ENCODE measurements around the gene NDFIP2. TPM values are rescaled to one million over a fixed set of nuclear protein-coding genes. Genes with fewer than 3 reads are reported as not detected.

The NDFIP2 gene
- total and polyA plus RNA-seq, 3 donors from 2014 or later: 25.3 to 56.1 (median 33.8) TPM

- no peak for DNase-seq
- no peaks in the 10 kb centered on the region for H3K4me1 ChIP-seq
- no peak overlapping the region for H3K27ac ChIP-seq
- WGBS, 2 donors: 91 to 97% methylated on average over 1 of the region's 1 CpG
- intact Hi-C loops (cut with DNase I; ENCODE audit: low total_unique reads): no loop called here
- H3K36me3 ChIP-seq (ENCODE audit: low read depth, missing control alignments): no peaks in the 10 kb centered on the region
- no peak overlapping the region for H3K4me3 ChIP-seq
- H3K9me3 ChIP-seq: no peaks in the 10 kb centered on the region
- TF ChIP-seq POLR2A (IDR thresholded peaks at IDR 0.05): no peak
- no peak for TF ChIP-seq CTCF (IDR thresholded peaks at IDR 0.05)
- H3K27me3 ChIP-seq: no peaks in the 10 kb centered on the region
These were observed 16.9 kb downstream of the NDFIP2 start for GRCh38 chr13:79497852-79498251.

- no peak for TF ChIP-seq POLR2A (IDR thresholded peaks at IDR 0.05)
- no peak for TF ChIP-seq CTCF (IDR thresholded peaks at IDR 0.05)
- Histone ChIP-seq H3K36me3 (ENCODE audit: low read depth, missing control alignments) (no peaks in the 10 kb centered on the region), H3K9me3 (no peaks in the 10 kb centered on the region), H3K27ac (no peak overlapping the region), H3K4me3 (no peak overlapping the region), H3K4me1 (no peaks in the 10 kb centered on the region), H3K27me3 (no peaks in the 10 kb centered on the region)
- no peak for DNase-seq
- intact Hi-C loops (cut with DNase I; ENCODE audit: low total_unique reads): no loop called here
- 92 to 95% methylated on average over 4 of the region's 4 CpGs for WGBS, 2 donors
These were observed 19.9 kb downstream of the NDFIP2 start for GRCh38 chr13:79500829-79501228.

GRCh38 chr13:79501538-79502232 lies 20.7 kb downstream of the NDFIP2 start:
- H3K36me3 ChIP-seq (ENCODE audit: low read depth, missing control alignments): no peaks in the 10 kb centered on the region
- intact Hi-C loops (cut with DNase I; ENCODE audit: low total_unique reads): no loop called here
- TF ChIP-seq CTCF (IDR thresholded peaks at IDR 0.05): no peak
- TF ChIP-seq POLR2A (IDR thresholded peaks at IDR 0.05): no peak
- H3K4me1 ChIP-seq: no peaks in the 10 kb centered on the region
- no peak overlapping the region for H3K27ac ChIP-seq
- no peak overlapping the region for H3K4me3 ChIP-seq
- DNase-seq: no peak
- H3K9me3 ChIP-seq: no peaks in the 10 kb centered on the region
- 94 to 95% methylated on average over 7 of the region's 7 CpGs for WGBS, 2 donors
- H3K27me3 ChIP-seq: no peaks in the 10 kb centered on the region

DNA sequence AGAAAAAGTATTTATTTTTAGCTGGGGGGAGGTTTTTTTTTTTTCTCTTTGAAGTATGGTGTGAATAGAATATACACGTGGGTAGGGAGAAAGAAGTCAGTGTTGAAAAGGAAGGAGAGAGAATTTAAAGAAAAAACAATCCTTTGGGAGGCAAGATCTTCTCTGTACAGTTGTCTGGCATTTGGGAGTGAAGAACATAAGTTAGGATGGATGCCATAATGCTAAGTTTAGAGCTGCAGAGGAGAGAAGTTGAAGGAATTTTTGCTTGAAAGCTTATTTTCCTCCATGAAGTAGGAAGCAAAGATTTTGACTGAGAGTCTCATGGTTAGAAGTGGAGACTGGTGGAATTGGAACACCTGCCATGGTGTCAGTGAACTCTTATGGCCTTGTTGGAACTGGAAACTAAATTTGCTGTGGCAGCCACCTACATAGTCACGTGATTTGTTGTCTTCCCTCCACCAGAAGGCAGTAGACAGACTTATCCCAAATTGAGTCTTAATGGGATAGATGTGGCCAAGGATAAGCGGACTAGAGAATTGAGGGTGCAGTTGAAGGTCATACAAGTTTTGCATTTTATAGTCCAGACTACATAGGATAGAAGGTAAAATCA lies 22.0 kb downstream of the NDFIP2 start:
- H3K36me3 ChIP-seq (ENCODE audit: low read depth, missing control alignments): no peaks in the 10 kb centered on the region
- DNase-seq: no peak
- TF ChIP-seq POLR2A (IDR thresholded peaks at IDR 0.05) (no peak), CTCF (IDR thresholded peaks at IDR 0.05) (no peak)
- WGBS, 2 donors: 80% methylated on average over 3 of the region's 3 CpGs
- no peaks in the 10 kb centered on the region for H3K9me3 ChIP-seq
- no peaks in the 10 kb centered on the region for H3K27me3 ChIP-seq
- H3K27ac ChIP-seq: no peak overlapping the region
- intact Hi-C loops (cut with DNase I; ENCODE audit: low total_unique reads): no loop called here
- no peaks in the 10 kb centered on the region for H3K4me1 ChIP-seq
- H3K4me3 ChIP-seq: no peak overlapping the region
